ENCODE measurements around the gene PAK3. TPM values are rescaled to one million over a fixed set of nuclear protein-coding genes. Genes with fewer than 3 reads are reported as not detected.
A peak's percentile ranks its signal among the peaks of the same experiment; 100 is the strongest.

PAK3 gene
- total RNA-seq, 2 donors from 2014 or later: 0.16 to 0.85 TPM

DNA sequence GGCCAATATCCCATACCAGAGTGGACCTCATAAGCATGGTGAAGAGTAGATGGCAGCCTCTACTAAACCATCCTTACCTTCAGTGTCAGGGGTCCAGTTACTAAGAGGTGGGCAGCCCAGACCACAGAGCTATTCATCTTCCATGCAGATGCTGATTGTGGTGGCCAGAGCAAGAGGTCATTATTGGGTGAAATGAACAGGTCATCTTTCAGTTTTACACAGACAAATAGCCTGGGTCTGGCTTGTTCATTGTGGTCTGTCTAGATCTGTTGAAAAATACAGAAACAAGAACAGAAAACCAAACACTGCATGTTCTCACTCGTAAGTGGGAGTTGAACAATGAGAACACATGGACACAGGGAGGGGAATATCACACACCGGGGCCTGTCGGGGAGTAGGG lies 71.3 kb downstream of the PAK3 start:
- no peaks in the 10 kb centered on the region for H3K36me3 ChIP-seq
- H3K27me3 ChIP-seq: no peaks in the 10 kb centered on the region
- no peaks in the 10 kb centered on the region for H3K9me3 ChIP-seq
- no peak overlapping the region for H3K4me3 ChIP-seq
- no peak for DNase-seq (ENCODE audit: low spot score)
- TF ChIP-seq, protein P1, sequence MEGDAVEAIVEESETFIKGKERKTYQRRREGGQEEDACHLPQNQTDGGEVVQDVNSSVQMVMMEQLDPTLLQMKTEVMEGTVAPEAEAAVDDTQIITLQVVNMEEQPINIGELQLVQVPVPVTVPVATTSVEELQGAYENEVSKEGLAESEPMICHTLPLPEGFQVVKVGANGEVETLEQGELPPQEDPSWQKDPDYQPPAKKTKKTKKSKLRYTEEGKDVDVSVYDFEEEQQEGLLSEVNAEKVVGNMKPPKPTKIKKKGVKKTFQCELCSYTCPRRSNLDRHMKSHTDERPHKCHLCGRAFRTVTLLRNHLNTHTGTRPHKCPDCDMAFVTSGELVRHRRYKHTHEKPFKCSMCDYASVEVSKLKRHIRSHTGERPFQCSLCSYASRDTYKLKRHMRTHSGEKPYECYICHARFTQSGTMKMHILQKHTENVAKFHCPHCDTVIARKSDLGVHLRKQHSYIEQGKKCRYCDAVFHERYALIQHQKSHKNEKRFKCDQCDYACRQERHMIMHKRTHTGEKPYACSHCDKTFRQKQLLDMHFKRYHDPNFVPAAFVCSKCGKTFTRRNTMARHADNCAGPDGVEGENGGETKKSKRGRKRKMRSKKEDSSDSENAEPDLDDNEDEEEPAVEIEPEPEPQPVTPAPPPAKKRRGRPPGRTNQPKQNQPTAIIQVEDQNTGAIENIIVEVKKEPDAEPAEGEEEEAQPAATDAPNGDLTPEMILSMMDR (IDR thresholded peaks at IDR 0.05): no peak
- no peak overlapping the region for H3K27ac ChIP-seq
- no peaks in the 10 kb centered on the region for H3K4me1 ChIP-seq

GRCh38 chrX:111168314-111168713 lies 72.3 kb downstream of the PAK3 start:
- DNase-seq (ENCODE audit: low spot score): no peak
- no peaks in the 10 kb centered on the region for H3K4me1 ChIP-seq
- TF ChIP-seq, protein P1 (IDR thresholded peaks at IDR 0.05): peak in 1 of 2 donors; percentile 26
- H3K4me3 ChIP-seq: no peak overlapping the region
- no peaks in the 10 kb centered on the region for H3K36me3 ChIP-seq
- no peak overlapping the region for H3K27ac ChIP-seq
- H3K9me3 ChIP-seq: no peaks in the 10 kb centered on the region
- H3K27me3 ChIP-seq: no peaks in the 10 kb centered on the region

DNA sequence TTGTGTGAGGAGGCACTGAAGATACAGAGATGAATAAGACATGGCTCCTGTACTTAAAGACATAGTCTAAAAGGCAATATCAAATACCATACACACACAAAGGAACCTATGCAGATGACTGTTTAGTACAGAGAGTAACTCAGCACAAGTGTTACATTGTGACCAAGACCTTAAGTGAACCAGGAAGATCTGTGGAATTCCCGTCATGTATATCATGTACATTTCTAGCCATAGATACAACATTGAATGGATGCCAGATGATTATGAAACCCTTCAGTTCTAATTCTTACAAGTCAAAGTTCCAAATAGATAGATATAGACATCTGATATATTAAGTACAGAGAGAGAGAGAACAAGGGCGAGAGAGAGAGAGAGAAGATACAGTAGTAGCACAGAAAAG lies 73.2 kb downstream of the PAK3 start:
- DNase-seq (ENCODE audit: low spot score): no peak
- Histone ChIP-seq H3K4me3 (no peak overlapping the region), H3K27me3 (no peaks in the 10 kb centered on the region), H3K4me1 (no peaks in the 10 kb centered on the region), H3K27ac (no peak overlapping the region), H3K9me3 (no peaks in the 10 kb centered on the region), H3K36me3 (no peaks in the 10 kb centered on the region)
- TF ChIP-seq, protein P1 (IDR thresholded peaks at IDR 0.05): no peak

DNA sequence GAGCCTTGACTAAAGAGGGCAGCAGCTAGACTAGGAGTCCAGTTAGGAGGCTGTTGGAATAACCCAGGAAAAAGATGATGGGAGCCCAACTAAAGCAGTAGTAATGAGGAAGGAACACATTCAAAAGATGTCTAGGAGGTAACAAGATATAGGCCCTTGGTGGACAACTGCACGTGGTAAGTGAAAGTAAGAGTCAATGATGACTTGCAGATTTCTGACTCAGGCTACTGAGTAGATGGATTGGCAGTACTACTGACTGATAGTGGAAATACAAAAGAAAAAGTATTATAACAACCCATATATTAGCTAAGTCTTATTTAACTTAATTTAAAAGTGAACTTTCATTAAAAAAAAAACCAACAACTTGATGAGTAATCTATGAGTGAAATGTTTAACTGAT lies 74.0 kb downstream of the PAK3 start:
- Histone ChIP-seq H3K36me3 (no peaks in the 10 kb centered on the region), H3K9me3 (no peaks in the 10 kb centered on the region), H3K27ac (no peak overlapping the region), H3K27me3 (no peaks in the 10 kb centered on the region), H3K4me3 (no peak overlapping the region), H3K4me1 (no peaks in the 10 kb centered on the region)
- no peak for DNase-seq (ENCODE audit: low spot score)
- TF ChIP-seq, protein P1 (IDR thresholded peaks at IDR 0.05): no peak

- Histone ChIP-seq H3K4me3 (no peak overlapping the region), H3K27me3 (no peaks in the 10 kb centered on the region), H3K27ac (no peak overlapping the region), H3K4me1 (no peaks in the 10 kb centered on the region), H3K36me3 (no peaks in the 10 kb centered on the region), H3K9me3 (no peaks in the 10 kb centered on the region)
- TF ChIP-seq, protein P1 (IDR thresholded peaks at IDR 0.05): no peak
- no peak for DNase-seq (ENCODE audit: low spot score)
Measured at GRCh38 chrX:111180750-111181240, 84.8 kb downstream of the PAK3 start.

DNA sequence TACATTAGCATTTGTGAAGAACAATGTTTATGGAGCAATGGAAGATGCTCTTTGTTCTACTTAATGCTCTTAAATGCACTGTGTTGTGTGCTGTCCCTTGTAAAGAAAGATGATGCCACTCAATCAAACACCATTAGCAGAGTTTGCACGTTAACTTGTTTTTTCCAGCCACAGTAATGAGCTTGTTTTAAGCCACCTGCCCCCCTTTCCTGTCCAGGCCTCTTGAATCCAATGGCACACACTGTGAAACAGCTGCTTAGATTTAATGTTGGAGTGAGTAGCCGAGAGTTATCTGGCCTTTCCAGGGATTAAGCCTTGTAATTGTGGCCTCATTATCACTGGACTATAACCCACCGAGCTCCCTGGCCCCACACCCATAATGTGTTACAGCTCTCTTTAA lies 86.0 kb downstream of the PAK3 start:
- TF ChIP-seq, protein P1 (IDR thresholded peaks at IDR 0.05): no peak
- no peaks in the 10 kb centered on the region for H3K36me3 ChIP-seq
- H3K4me1 ChIP-seq: no peaks in the 10 kb centered on the region
- H3K27me3 ChIP-seq: no peaks in the 10 kb centered on the region
- no peak for DNase-seq (ENCODE audit: low spot score)
- H3K27ac ChIP-seq: no peak overlapping the region
- H3K4me3 ChIP-seq: no peak overlapping the region
- H3K9me3 ChIP-seq: no peaks in the 10 kb centered on the region

Data from right atrium auricular region (tissue), 2 donors.